Adrenal gland (tissue), 12 donors: ENCODE data around the gene RAD51B. TPM values are rescaled to one million over a fixed set of nuclear protein-coding genes. Genes with fewer than 3 reads are reported as not detected.

Experiments
- DNase-seq, 7 donors: peaks; one replicate each; pipeline ENCODE4 v3.0.0-alpha.2; 2019 to 2020
- H3K27ac ChIP-seq, 5 donors: fragments of 200-600 bp; sonication (generic) in 4 of 5; 1 replicate in 3 of 5; 2 replicates in 2 of 5; pipeline versions ENCODE4 v1.5.1 to v1.8.0; 2016 to 2020; ENCODE audit warnings: mild to moderate bottlenecking in 1 of 5
- H3K27me3 ChIP-seq: fragments of 200-600 bp; 2 replicates; pipeline ENCODE4 v1.8.0; 2021
- H3K36me3 ChIP-seq, 2 donors: fragments of 200-600 bp; replicated peaks in 1 of 2; 1 replicate in 1 of 2; 2 replicates in 1 of 2; pipeline versions ENCODE4 v1.5.1 to v1.8.0; 2018 to 2022
- H3K4me1 ChIP-seq, 2 donors: fragments of 200-600 bp; replicated peaks in 1 of 2; 1 replicate in 1 of 2; 2 replicates in 1 of 2; pipeline versions ENCODE4 v1.5.1 to v1.8.0; 2018 to 2021
- H3K4me3 ChIP-seq, 4 donors: fragments of 200-600 bp; sonication (generic) in 3 of 4; one replicate each; pipeline ENCODE4 v1.5.1; 2016 to 2018
- H3K9me3 ChIP-seq, 3 donors: fragments of 200-600 bp; sonication (generic) in 1 of 3; replicated peaks in 1 of 3; 1 replicate in 2 of 3; 2 replicates in 1 of 3; pipeline versions ENCODE4 v1.5.1 to v1.8.0; 2016 to 2021
- CTCF ChIP-seq, 6 experiments: fragments of 450-650 bp in 4 of 6; fragments of 200-600 bp in 2 of 6; sonication (generic) in 1 of 6; IDR thresholded peaks; 1 replicate in 5 of 6; 2 replicates in 1 of 6; pipeline versions ENCODE4 v1.5.1 to v1.8.0; 2016 to 2021; ENCODE audit warnings: antibody characterized with exemption in 6 of 6, mild to moderate bottlenecking in 2 of 6, moderate library complexity in 1 of 6
- POLR2A ChIP-seq, 2 donors: fragments of 450-650 bp; IDR thresholded peaks; one replicate each; pipeline ENCODE4 v1.6.1; 2017; ENCODE audit warnings: antibody characterized with exemption in 2 of 2, mild to moderate bottlenecking in 2 of 2, moderate library complexity in 1 of 2
- WGBS, 4 donors: extraction: QIAGEN DNeasy Blood & Tissue Kit in 2 of 4; methylation state at CpG; one replicate each; pipeline versions ENCODE4 v1.1.5 to v1.1.7; 2013 to 2017; 5-methylcytosine and 5-hydroxymethylcytosine counted together
- intact Hi-C, 2 donors: fragments of 100-400 bp; cut with DNase I; formaldehyde crosslinking; loops; one replicate each; pipeline versions ENCODE4 v1.14.1 to v1.15.0; 2022 to 2023
- polyA plus RNA-seq, 3 donors: library from polyadenylated mRNA; stranded (reverse); fragments of 200-250 nt in 2 of 3; fragments of 350-450 nt in 1 of 3; fragmentation: Illumina TruSeq in 1 of 3; extraction: RNeasy Lipid Tissue Mini Kit (QIAGEN cat#74804) in 1 of 3; gene quantifications; one replicate each; pipeline ENCODE4 v1.2.3, GENCODE V29; 2013 to 2014
- total RNA-seq, 9 donors: library from RNA; depleted of rRNA in 4 of 9; stranded (reverse); fragments of >200 nt in 4 of 9; fragments of 120-200 nt in 1 of 9; fragmentation: NEBNext Ultra II Directional in 1 of 9; extraction: Animal tissue kit (Norgen Biotek cat#: 25700) in 1 of 9; gene quantifications; one replicate each; pipeline versions ENCODE4 v1.1.0 to v1.2.4, GENCODE V29; 2013 to 2023
- donor health status: healthy with polysubstance abuse.
- donor health status: Bipolar disorder and iron deficiency.
- donor health status: DM: yes; HTN: yes; CAD: no.
- donor health status: DM: no; HTN: no; CAD: no.
- donor health status: DM: no; HTN: no; CAD: no.
- donor health status: DM: yes; HTN: yes; CAD: no.

The RAD51B gene
- total and polyA plus RNA-seq, 12 donors, result 2.3 to 24.6 (median 12.4) TPM

- Histone ChIP-seq H3K27ac (no peak overlapping the region), H3K9me3 (no peaks in the 10 kb centered on the region), H3K4me3 (no peak overlapping the region), H3K4me1 (peaks cover 14 to 22% of the 10 kb centered on the region in 2 donors), H3K27me3 (no peaks in the 10 kb centered on the region), H3K36me3 (no peaks in the 10 kb centered on the region)
- intact Hi-C loops, result loop anchor here in 1 of 2 donors (10.0 kb wide), 1 partner anchor 97 kb away; no protein-coding TSS in a partner anchor
- DNase-seq, result no peak
- no peak for TF ChIP-seq CTCF (IDR thresholded peaks at IDR 0.05)
- no peak for TF ChIP-seq POLR2A (IDR thresholded peaks at IDR 0.05)
- 93 to 97% (median 96%) methylated on average over 3 of the region's 3 CpGs for WGBS, 4 donors
Measured at GRCh38 chr14:68148276-68148675, 328.7 kb downstream of the RAD51B start.

DNA sequence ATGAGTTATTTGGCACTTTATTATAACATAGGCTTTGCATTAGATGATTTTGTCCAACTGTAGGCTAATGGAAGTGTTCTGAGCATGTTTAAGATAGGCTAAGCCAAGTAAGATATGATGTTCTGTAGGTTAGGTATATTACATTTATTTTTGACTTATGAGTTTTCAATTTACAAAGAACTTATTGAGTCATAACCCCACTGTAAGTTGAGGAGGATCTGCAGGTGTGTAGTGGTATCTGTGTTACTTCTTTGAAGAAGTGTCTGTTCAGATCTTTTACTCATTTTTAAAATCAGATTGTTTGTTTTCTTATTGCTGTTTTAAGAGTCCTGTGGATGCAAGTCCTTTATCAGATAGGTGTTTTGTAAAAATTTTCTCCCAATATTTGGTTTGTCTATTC, 329.2 kb downstream of the RAD51B start:
- no peaks in the 10 kb centered on the region for H3K9me3 ChIP-seq
- no peaks in the 10 kb centered on the region for H3K27me3 ChIP-seq
- no peak for DNase-seq
- intact Hi-C loops, result loop anchor here in 1 of 2 donors (10.0 kb wide), 1 partner anchor 96 kb away; no protein-coding TSS in a partner anchor
- no peaks in the 10 kb centered on the region for H3K36me3 ChIP-seq
- peaks cover 9 to 18% of the 10 kb centered on the region in 2 donors for H3K4me1 ChIP-seq
- H3K27ac ChIP-seq, result no peak overlapping the region
- H3K4me3 ChIP-seq, result no peak overlapping the region
- TF ChIP-seq POLR2A (IDR thresholded peaks at IDR 0.05) (no peak), CTCF (IDR thresholded peaks at IDR 0.05) (no peak)

- no peaks in the 10 kb centered on the region for H3K4me1 ChIP-seq
- 81 to 100% (median 95%) methylated on average over 1 of the region's 1 CpG for WGBS, 4 donors
- no peaks in the 10 kb centered on the region for H3K27me3 ChIP-seq
- no peak for TF ChIP-seq POLR2A (IDR thresholded peaks at IDR 0.05)
- no peak for TF ChIP-seq CTCF (IDR thresholded peaks at IDR 0.05)
- H3K4me3 ChIP-seq, result no peak overlapping the region
- no peaks in the 10 kb centered on the region for H3K9me3 ChIP-seq
- DNase-seq, result no peak
- no peak overlapping the region for H3K27ac ChIP-seq
- no peaks in the 10 kb centered on the region for H3K36me3 ChIP-seq
- intact Hi-C loops, result no loop called here
Measured at GRCh38 chr14:68153275-68153674, 333.7 kb downstream of the RAD51B start.

DNA sequence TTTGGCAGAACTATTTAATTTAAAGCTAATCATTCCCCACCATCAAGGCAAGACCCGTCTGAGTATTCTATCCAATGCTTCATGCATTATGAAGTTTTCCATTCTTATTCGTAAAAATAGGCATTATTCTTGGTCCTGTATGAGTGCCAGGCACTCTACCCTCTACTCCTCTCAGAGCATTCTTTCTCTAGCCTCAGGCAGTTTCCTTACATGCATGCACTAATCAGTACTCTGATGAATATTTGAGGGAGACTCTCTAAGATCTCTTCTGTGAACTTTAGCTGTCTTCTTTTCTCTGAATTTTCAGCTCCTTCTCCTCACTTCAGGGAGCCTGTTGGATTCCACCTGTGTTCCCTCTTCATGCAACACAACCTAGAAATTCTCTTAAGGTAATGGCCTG, 334.7 kb downstream of the RAD51B start:
- intact Hi-C loops, result no loop called here

More for the DNA sequence above, 334.7 kb downstream of the RAD51B start:
- H3K4me1 ChIP-seq, result no peaks in the 10 kb centered on the region
- DNase-seq, result no peak
- H3K4me3 ChIP-seq, result no peak overlapping the region
- 92 to 98% (median 93%) methylated on average over 2 of the region's 2 CpGs for WGBS, 4 donors
- H3K27me3 ChIP-seq, result no peaks in the 10 kb centered on the region
- H3K36me3 ChIP-seq, result no peaks in the 10 kb centered on the region
- TF ChIP-seq CTCF (IDR thresholded peaks at IDR 0.05) (no peak), POLR2A (IDR thresholded peaks at IDR 0.05) (no peak)
- H3K9me3 ChIP-seq, result no peaks in the 10 kb centered on the region
- no peak overlapping the region for H3K27ac ChIP-seq
